Prostate gland (tissue), 2 donors: Measurements from ENCODE around the gene SLC23A1.
A peak's percentile ranks its signal among the peaks of the same experiment; 100 is the strongest.

Experiments used
- POLR2A ChIP-seq: fragments of 450-650 bp; IDR thresholded peaks from one replicate; pipeline ENCODE4 v1.6.1; 2016; ENCODE audit warnings: antibody characterized with exemption, mild to moderate bottlenecking
- POLR2AphosphoS5 ChIP-seq: sonication (generic); formaldehyde crosslinking; IDR thresholded peaks from one replicate; pipeline ENCODE4 v1.6.1; 2017; ENCODE audit warnings: antibody characterized with exemption
- TF ChIP-seq, protein P1 (sequence below), 4 experiments: fragments of 200-600 bp in 2 of 4; fragments of 450-650 bp in 2 of 4; sonication (generic) in 2 of 4; IDR thresholded peaks; 1 replicate in 3 of 4; 2 replicates in 1 of 4; pipeline ENCODE4 v1.5.1; 2016 to 2019; ENCODE audit warnings: antibody characterized with exemption in 4 of 4, mild to moderate bottlenecking in 2 of 4, moderate library complexity in 2 of 4

DNA sequence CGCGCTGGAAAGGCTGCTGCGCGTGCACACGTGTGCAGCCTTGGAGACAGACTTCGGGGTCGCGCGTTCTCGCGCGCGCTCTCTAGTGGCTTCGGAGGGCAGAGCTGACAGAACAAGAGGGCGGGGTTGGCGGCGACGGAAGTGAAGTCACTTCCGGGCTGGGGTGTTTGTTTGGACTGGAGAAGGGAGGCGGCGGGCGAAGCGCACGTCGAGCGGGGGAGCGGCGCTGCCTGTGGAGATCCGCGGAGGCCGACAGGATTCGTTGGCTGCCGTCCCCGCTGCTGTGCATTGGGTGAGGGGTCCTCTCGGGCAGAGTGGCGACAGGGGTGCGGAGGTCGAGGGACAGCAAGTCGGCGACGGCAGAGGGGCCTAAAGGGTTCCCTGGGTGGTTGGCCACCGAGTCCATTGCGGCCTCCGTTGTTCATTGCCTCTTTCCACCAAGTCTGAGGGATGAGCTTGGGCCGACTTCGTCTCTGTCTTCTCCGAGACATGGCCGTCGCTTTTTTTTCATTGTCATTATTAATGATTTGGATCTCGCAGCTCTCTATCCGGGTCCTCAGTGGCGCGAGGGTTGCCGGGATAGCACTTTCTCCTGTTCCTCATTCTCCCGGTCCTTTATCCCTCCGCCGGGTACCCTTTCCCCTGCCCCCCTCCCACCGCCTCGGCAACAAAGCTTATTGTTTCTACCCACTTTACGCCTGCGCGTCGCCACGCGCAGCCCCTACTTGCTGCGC lies 41.2 kb downstream of the SLC23A1 start, which contains the start of gene PAIP2:
- TF ChIP-seq, protein P1, sequence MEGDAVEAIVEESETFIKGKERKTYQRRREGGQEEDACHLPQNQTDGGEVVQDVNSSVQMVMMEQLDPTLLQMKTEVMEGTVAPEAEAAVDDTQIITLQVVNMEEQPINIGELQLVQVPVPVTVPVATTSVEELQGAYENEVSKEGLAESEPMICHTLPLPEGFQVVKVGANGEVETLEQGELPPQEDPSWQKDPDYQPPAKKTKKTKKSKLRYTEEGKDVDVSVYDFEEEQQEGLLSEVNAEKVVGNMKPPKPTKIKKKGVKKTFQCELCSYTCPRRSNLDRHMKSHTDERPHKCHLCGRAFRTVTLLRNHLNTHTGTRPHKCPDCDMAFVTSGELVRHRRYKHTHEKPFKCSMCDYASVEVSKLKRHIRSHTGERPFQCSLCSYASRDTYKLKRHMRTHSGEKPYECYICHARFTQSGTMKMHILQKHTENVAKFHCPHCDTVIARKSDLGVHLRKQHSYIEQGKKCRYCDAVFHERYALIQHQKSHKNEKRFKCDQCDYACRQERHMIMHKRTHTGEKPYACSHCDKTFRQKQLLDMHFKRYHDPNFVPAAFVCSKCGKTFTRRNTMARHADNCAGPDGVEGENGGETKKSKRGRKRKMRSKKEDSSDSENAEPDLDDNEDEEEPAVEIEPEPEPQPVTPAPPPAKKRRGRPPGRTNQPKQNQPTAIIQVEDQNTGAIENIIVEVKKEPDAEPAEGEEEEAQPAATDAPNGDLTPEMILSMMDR (IDR thresholded peaks at IDR 0.05), result peak; percentile 77 to 97 (median 87)
- TF ChIP-seq POLR2AphosphoS5 (peak; percentile 96), POLR2A (peak; percentile 96)
